Glutamatergic neuron (in vitro differentiated cells): ENCODE results near the gene WWOX. TPM values are rescaled to one million over a fixed set of nuclear protein-coding genes. Genes with fewer than 3 reads are reported as not detected.

Experiments used
- DNase-seq: peaks from one replicate; pipeline ENCODE4 v3.0.0; 2022
- H3K27ac Mint-ChIP-seq: one replicate; pipeline ENCODE4 v1.8.0; 2020; ENCODE audit warnings: mild to moderate bottlenecking, mixed read lengths, inconsistent platforms; ENCODE audit not compliant: unreplicated experiment
- H3K27me3 Mint-ChIP-seq: one replicate; pipeline ENCODE4 v1.8.0; 2020; ENCODE audit warnings: mild to moderate bottlenecking, moderate library complexity, mixed read lengths, inconsistent platforms; ENCODE audit not compliant: unreplicated experiment
- H3K36me3 Mint-ChIP-seq: one replicate; pipeline ENCODE4 v1.8.0; 2020; ENCODE audit warnings: mild to moderate bottlenecking, mixed read lengths, inconsistent platforms; ENCODE audit not compliant: unreplicated experiment
- H3K4me1 Mint-ChIP-seq: one replicate; pipeline ENCODE4 v1.8.0; 2020; ENCODE audit warnings: mild to moderate bottlenecking, low read depth, mixed read lengths, inconsistent platforms; ENCODE audit not compliant: unreplicated experiment
- H3K4me3 Mint-ChIP-seq: one replicate; pipeline ENCODE4 v1.8.0; 2020; ENCODE audit warnings: mild to moderate bottlenecking, mixed read lengths, inconsistent platforms; ENCODE audit not compliant: unreplicated experiment
- H3K9me3 Mint-ChIP-seq: one replicate; pipeline ENCODE4 v1.8.0; 2020; ENCODE audit warnings: mild to moderate bottlenecking, moderate library complexity, mixed read lengths, inconsistent platforms; ENCODE audit not compliant: unreplicated experiment
- CTCF ChIP-seq: fragments of 200-600 bp; sonication (generic); IDR thresholded peaks from one replicate; pipeline ENCODE4 v1.5.0; 2021; ENCODE audit not compliant: partially characterized antibody, unreplicated experiment
- total RNA-seq: library from RNA; stranded (reverse); fragmentation: NEBNext Ultra II Directional; extraction: Animal tissue kit (Norgen Biotek cat#: 25700); gene quantifications from one replicate; pipeline ENCODE4 v1.2.1, GENCODE V29; 2021; ENCODE audit not compliant: unreplicated experiment

WWOX gene
- total RNA-seq, 1 donor from 2014 or later, result 10.3 TPM

DNA sequence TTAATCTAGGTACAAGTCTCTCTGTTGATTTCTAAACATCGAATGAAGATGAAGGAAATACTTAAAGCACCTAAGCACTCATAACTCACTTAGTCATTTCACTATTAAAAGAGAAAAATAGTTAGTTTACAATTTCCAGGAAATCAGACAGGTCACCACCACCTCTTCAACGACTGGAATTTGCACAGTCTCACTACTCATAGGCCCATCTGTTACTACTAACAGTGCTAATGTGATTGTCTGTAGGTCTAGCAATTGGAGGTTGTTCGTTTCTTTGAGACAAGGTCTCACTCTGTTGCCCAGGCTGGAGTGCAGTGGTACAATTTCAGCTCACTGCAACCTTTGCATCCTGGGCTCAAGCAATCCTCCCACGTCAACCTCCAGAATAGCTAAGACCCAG is 1056.5 kb downstream of the WWOX start:
- no peaks in the 10 kb centered on the region for H3K4me1 Mint-ChIP-seq
- no peaks in the 10 kb centered on the region for H3K36me3 Mint-ChIP-seq
- peaks cover 1% of the 10 kb centered on the region for H3K9me3 Mint-ChIP-seq
- no peak overlapping the region for H3K27ac Mint-ChIP-seq
- no peak for TF ChIP-seq CTCF
- DNase-seq, result no peak
- no peaks in the 10 kb centered on the region for H3K27me3 Mint-ChIP-seq
- H3K4me3 Mint-ChIP-seq, result no peak overlapping the region

- Mint-ChIP-seq H3K9me3 (peaks cover 1% of the 10 kb centered on the region), H3K27me3 (no peaks in the 10 kb centered on the region), H3K4me1 (no peaks in the 10 kb centered on the region), H3K27ac (no peak overlapping the region), H3K4me3 (no peak overlapping the region), H3K36me3 (no peaks in the 10 kb centered on the region)
- no peak for DNase-seq
- TF ChIP-seq CTCF, result no peak
Observed at GRCh38 chr16:79156761-79157160, 1057.3 kb downstream of the WWOX start.

- no peak for DNase-seq
- H3K9me3 Mint-ChIP-seq, result peaks cover 1% of the 10 kb centered on the region
- H3K27ac Mint-ChIP-seq, result no peak overlapping the region
- no peaks in the 10 kb centered on the region for H3K27me3 Mint-ChIP-seq
- no peaks in the 10 kb centered on the region for H3K4me1 Mint-ChIP-seq
- TF ChIP-seq CTCF, result no peak
- H3K36me3 Mint-ChIP-seq, result no peaks in the 10 kb centered on the region
- H3K4me3 Mint-ChIP-seq, result no peak overlapping the region
Observed at GRCh38 chr16:79158337-79158736, 1058.9 kb downstream of the WWOX start.

GRCh38 chr16:79159261-79160049 is 1060.0 kb downstream of the WWOX start:
- H3K36me3 Mint-ChIP-seq, result no peaks in the 10 kb centered on the region
- H3K4me1 Mint-ChIP-seq, result no peaks in the 10 kb centered on the region
- TF ChIP-seq CTCF, result no peak
- DNase-seq, result no peak
- H3K9me3 Mint-ChIP-seq, result no peaks in the 10 kb centered on the region
- no peaks in the 10 kb centered on the region for H3K27me3 Mint-ChIP-seq
- H3K27ac Mint-ChIP-seq, result no peak overlapping the region
- no peak overlapping the region for H3K4me3 Mint-ChIP-seq

GRCh38 chr16:79162977-79163376 is 1063.5 kb downstream of the WWOX start:
- Mint-ChIP-seq H3K4me1 (no peaks in the 10 kb centered on the region), H3K27ac (no peak overlapping the region), H3K4me3 (no peak overlapping the region), H3K9me3 (no peaks in the 10 kb centered on the region), H3K36me3 (peaks cover 8% of the 10 kb centered on the region), H3K27me3 (no peaks in the 10 kb centered on the region)
- no peak for DNase-seq
- TF ChIP-seq CTCF, result no peak
